COR-L47 (cell line): ENCODE measurements around the gene CTCFL.
"Not testable (repeated sequence)": the region's sequence is repeated elsewhere in the genome, so short reads cannot be mapped to it uniquely, and the experiment has no call there.

ENCODE experiments used
- DNase-seq: peaks from one replicate; lab custom pipeline; 2025; lab: John Stamatoyannopoulos, UW

Gene CTCFL

GRCh38 chr20:57480444-57481160 is 44.3 kb downstream of the CTCFL start:
- no peak for DNase-seq

- DNase-seq = no peak
These were observed 45.7 kb downstream of the CTCFL start for GRCh38 chr20:57479196-57479595.

GRCh38 chr20:57478176-57478575 is 46.8 kb downstream of the CTCFL start:
- no peak for DNase-seq

GRCh38 chr20:57476641-57477461 is 48.1 kb downstream of the CTCFL start:
- DNase-seq = no peak

DNA sequence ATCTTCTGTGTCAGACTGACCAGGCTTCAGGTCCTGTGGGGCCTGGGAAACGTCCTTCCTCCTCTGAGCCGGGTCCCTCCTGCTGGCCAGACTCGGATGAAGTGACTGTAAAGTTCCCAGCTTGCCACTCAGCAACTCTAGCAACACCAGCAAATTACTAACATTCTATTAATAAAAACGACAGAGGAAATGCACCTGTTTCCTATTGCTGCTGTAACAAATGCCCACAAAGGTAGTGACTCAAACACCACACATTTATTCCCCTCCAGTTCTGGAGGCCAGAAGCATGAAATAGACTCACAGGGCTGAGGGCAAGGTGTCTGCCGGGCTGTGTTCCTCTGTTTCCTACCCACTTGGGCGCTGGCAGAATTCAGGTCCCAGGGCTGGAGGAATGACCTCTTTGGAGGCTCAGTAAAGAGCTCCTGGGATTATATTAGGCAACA is 48.8 kb downstream of the CTCFL start:
- DNase-seq = no peak

GRCh38 chr20:57475388-57476083 is 49.4 kb downstream of the CTCFL start:
- DNase-seq = no peak

DNA sequence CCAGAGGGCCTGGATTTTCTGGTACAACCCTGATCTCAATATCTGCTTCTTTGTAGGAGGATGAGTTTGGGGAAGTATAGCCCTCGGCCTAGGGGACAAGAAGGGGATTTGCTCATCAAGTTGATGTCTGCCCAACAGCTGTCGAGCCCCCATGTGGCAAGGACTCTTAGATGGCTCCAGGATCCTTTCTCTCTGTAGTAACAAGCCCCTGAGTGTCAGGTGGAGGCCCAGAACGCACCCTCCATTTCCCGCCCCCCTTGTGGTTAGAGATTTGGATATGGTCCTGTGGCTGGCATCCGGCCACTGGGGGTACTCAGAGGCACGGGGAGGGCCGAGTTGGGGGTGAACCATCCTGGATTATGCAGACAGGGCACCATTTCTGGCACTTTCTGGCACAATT is 50.1 kb downstream of the CTCFL start:
- no peak for DNase-seq

DNA sequence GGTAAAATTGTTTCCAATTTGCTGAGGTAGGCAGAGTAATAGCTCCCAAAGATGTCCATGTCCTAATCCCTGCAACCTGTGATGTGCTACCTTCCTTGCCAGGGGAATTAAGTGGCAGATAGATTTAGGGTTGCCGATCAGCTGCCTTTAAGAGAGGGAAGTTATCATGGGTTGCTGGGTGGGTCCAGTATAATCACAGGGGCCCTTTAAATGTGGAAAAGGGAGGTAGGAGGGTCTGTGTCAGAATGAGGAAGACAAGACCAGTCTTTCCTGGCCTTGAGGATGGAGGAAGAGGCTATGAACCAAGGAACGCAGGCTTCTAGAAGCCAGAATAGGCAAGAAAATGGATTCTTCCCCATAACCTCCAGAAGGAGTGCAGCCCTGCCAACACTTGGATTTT is 50.7 kb downstream of the CTCFL start:
- no peak for DNase-seq

- no peak for DNase-seq
These were observed 51.5 kb downstream of the CTCFL start for GRCh38 chr20:57473246-57474048.

- DNase-seq = not testable (repeated sequence)
These were observed 52.5 kb downstream of the CTCFL start for GRCh38 chr20:57472474-57472873.

- no peak for DNase-seq
These were observed 53.2 kb downstream of the CTCFL start for GRCh38 chr20:57471496-57472372.

- DNase-seq = no peak
These were observed 54.1 kb downstream of the CTCFL start for GRCh38 chr20:57470666-57471495.

- DNase-seq = no peak
These were observed 54.8 kb downstream of the CTCFL start for GRCh38 chr20:57470212-57470522.

DNA sequence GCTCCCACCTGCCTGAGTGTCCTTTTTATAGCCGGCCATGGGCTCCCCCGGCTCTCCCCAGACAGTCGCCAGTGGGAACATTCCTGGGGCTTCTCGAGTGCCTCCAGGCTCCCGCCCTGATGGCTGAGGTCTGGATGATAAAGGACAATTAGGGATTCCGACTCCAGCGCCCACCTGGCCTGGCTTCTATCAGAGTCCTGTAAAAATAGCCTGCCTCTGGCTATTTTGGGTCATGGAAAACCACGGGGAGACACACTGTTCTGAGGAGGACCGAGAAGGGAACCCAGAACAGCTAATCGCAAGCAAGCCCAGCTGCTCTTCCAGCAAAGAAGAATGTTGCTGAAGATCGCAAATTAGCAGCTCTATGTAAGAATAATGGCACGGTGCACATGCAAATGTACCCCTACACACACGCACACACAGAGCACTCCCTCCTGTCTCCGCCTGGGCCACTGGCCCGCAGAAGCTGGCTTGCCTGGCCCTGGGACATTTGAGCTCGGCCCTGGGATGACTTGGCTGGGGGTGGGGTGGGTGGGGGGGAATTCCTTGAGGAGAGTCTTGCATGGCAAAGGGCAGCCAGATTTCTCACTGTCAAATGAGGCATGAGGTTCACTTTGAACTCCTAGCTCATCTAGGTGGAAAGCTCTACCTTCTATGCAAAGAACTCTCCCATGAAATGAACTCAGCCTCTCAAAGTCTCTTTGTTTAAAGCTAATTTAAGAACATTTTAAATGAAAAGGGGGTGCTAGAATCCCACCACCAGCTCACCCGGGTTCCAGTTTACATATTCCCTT is 55.3 kb downstream of the CTCFL start:
- no peak for DNase-seq

- DNase-seq = no peak
These were observed 56.2 kb downstream of the CTCFL start for GRCh38 chr20:57468523-57469417.

DNA sequence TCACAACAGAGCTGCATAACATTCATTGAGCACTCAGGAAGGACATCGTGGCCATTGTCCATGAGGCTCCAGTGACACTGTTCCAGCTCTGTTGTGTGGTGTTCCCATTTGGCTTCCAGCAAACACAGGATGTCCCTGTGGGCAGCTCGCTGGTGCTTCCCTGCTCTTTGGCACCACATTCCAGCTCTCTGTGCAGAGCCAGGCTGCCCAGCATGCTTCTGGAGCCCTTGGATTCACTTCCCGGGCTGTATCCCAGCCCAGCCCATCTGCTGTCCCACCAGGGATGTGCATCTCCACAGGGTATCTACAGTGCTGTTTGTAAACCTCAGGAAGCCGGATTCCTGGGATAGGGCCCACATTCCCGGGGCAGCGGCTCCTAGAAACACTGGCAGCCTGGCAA is 57.2 kb downstream of the CTCFL start:
- no peak for DNase-seq

GRCh38 chr20:57465943-57466342 is 59.0 kb downstream of the CTCFL start:
- no peak for DNase-seq

- no peak for DNase-seq
These were observed 59.5 kb downstream of the CTCFL start for GRCh38 chr20:57465486-57465885.
